ENCODE data around the gene OSTM1.
"Not testable (repeated sequence)": the region's sequence is repeated elsewhere in the genome, so short reads cannot be mapped to it uniquely, and the experiment has no call there.

The OSTM1 gene

GRCh38 chr6:108016283-108016682 is 58.3 kb downstream of the OSTM1 start:
- not testable (repeated sequence) for DNase-seq

- DNase-seq: no peak
These were observed 60.6 kb downstream of the OSTM1 start for GRCh38 chr6:108013787-108014439.

- no peak for DNase-seq
These were observed 64.6 kb downstream of the OSTM1 start for GRCh38 chr6:108009894-108010293.

GRCh38 chr6:108009258-108009657 is 65.3 kb downstream of the OSTM1 start:
- DNase-seq: not testable (repeated sequence)

- DNase-seq: no peak
These were observed 66.2 kb downstream of the OSTM1 start for GRCh38 chr6:108008363-108008762.

- DNase-seq: no peak
These were observed 68.6 kb downstream of the OSTM1 start for GRCh38 chr6:108005961-108006360.

- DNase-seq: no peak
These were observed 69.7 kb downstream of the OSTM1 start for GRCh38 chr6:108004861-108005260.

GRCh38 chr6:108002365-108003221 is 71.9 kb downstream of the OSTM1 start:
- peak; percentile 49 for DNase-seq

GRCh38 chr6:108001696-108002231 is 72.8 kb downstream of the OSTM1 start:
- no peak for DNase-seq

GRCh38 chr6:108000259-108000658 is 74.3 kb downstream of the OSTM1 start:
- DNase-seq: not testable (repeated sequence)

- no peak for DNase-seq
These were observed 75.2 kb downstream of the OSTM1 start for GRCh38 chr6:107999341-107999740.

- no peak for DNase-seq
These were observed 82.6 kb downstream of the OSTM1 start for GRCh38 chr6:107991772-107992550.

All from NCI-H2171 (cell line).